HG02642 (cell line): ENCODE results near the gene LNX1.
"Not testable (repeated sequence)": the region's sequence is repeated elsewhere in the genome, so short reads cannot be mapped to it uniquely, and the experiment has no call there.

Experiments used
- ATAC-seq: cut with Tn5 transposase; IDR thresholded peaks from one replicate; pipeline ENCODE4 v1.9.1; 2021; ENCODE audit warnings: mild to moderate bottlenecking; ENCODE audit not compliant: unreplicated experiment, poor library complexity

LNX1 gene

GRCh38 chr4:53421791-53422190 is 169.5 kb downstream of the LNX1 start:
- no peak for ATAC-seq

- no peak for ATAC-seq
These were observed 172.1 kb downstream of the LNX1 start for GRCh38 chr4:53419208-53419607.

GRCh38 chr4:53409479-53409878 is 181.8 kb downstream of the LNX1 start:
- not testable (repeated sequence) for ATAC-seq
